NCI-H128 (cell line): ENCODE measurements around the gene OR6C3.
"Not testable (repeated sequence)": the region's sequence is repeated elsewhere in the genome, so short reads cannot be mapped to it uniquely, and the experiment has no call there.

Experiments
- DNase-seq: peaks from one replicate; lab custom pipeline; 2025; ENCODE audit not compliant: unreplicated experiment; lab: John Stamatoyannopoulos, UW

Gene OR6C3

GRCh38 chr12:55330446-55330845 lies at the start of gene OR6C3:
TSS of gene OR6C3 (plus strand) at chr12:55330746. CDS start at chr12:55331701, 955 bp downstream.
- no peak for DNase-seq

GRCh38 chr12:55280991-55281390 lies 49.6 kb upstream of the OR6C3 start:
- no peak for DNase-seq

DNA sequence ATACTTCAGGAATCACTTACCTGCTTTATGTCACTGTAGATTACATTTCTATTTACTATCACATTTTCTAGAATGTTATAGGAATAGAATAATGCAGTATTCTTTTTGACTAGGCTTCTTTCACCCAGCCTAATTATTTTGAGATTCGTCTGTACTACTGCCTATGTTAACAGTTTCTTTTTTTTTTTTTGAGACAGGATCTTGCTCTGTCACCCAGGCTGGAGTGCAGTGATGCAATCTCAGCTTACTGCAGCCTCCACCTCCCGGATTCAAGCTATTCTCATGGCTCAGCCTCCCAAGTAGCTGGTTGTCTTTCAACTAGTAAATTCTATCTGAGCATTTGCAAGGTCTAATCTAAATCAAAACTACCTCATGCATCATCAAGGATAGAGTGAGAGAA lies 40.5 kb upstream of the OR6C3 start:
- DNase-seq = no peak

GRCh38 chr12:55296469-55296868 lies 34.1 kb upstream of the OR6C3 start, which contains the start of gene OR6C6:
TSS of gene OR6C6 (minus strand) at chr12:55296569. CDS start at chr12:55295232, 1,337 bp downstream.
- no peak for DNase-seq

GRCh38 chr12:55314043-55314442 lies 16.5 kb upstream of the OR6C3 start, which contains the start of gene OR6C1:
TSS of gene OR6C1 (plus strand) at chr12:55314343. CDS start at chr12:55320600, 6,257 bp downstream.
- no peak for DNase-seq

GRCh38 chr12:55320201-55320600 lies 10.3 kb upstream of the OR6C3 start:
- DNase-seq = no peak

DNA sequence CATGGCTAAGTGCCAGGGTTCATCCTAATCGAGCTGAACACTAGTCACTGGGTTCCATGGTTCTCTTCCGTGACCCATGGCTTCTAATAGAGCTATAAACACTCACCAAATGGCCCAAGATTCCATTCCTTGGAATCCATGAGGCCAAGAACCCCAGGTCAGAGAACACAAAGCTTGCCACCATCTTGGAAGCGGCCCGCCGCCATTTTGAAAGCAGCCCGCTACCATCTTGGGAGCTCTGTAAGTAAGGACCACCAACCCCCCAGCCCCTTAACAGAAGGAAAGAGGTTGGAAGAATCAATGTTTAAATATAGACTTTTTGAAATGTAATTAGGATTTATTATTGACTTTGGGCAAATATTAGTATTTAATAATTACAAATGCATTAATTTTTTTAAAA lies 4.7 kb upstream of the OR6C3 start:
- DNase-seq = not testable (repeated sequence)

DNA sequence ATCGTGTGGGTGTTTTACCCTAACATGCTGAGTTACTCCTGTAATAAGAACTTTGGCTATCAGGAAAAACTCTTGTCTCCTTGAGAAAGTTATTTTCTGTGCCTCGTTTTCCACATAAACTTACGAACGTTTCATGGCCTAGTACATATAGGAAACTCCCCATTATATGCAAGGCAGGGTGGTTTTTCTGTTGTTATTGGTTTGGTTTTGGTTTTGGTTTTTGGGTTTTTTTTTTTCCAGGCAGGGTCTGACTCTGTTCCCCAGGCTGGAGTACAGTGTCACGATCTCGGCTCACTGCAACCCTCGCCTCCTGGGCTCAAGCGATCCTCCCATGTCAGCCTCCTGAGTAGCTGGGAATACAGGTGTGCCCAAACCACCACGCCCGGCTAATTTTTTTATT lies 5.5 kb downstream of the OR6C3 start:
- DNase-seq = no peak

DNA sequence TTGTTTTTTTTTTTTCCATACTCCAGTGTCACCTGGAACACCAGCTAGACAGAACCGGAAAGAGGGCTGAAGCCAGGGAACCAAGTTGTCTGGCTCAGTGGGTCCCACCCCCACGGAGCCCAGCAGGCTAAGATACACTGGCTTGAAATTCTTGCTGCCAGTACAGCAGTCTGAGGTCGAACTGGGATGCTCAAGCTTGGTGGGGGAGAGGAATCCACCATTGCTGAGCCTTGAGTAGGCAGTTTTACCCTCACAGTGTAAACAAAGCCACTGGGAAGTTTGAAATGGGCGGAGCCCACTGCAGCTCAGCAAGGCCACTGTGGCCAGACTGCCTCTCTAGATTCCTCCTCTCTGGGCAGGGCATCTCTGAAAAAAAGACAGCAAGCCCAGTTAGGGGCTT lies 24.8 kb downstream of the OR6C3 start:
- not testable (repeated sequence) for DNase-seq

DNA sequence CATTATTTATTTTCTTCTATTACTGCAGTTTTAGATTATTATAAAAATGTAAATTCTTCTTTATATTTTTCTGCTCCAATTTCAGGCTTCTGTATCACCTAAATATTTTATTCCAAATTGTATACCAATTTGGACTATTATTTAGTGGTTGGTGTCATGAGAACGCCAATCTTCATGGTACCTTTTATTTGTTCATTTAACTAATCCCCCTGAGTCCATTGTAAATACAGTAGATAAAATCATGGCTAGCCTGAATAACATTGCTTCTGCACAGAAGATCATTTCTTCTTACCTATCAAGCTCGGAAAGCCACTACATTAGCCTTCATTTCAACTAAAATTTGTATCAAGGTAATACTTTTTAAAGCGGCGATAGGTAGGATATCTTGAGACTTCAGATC lies 32.1 kb downstream of the OR6C3 start, which contains the start of gene OR6C75:
OR6C75 (plus strand) TSS at position 301 of the 400 bp plus-strand sequence. CDS start 2,136 bp downstream, outside the sequence.
- DNase-seq = no peak

GRCh38 chr12:55365086-55365485 lies 34.5 kb downstream of the OR6C3 start:
- DNase-seq = no peak

GRCh38 chr12:55372521-55372920 lies 42.0 kb downstream of the OR6C3 start:
- no peak for DNase-seq
